ENCODE data around the gene RYR1.
"Not testable (repeated sequence)": the region's sequence is repeated elsewhere in the genome, so short reads cannot be mapped to it uniquely, and the experiment has no call there.

Gene RYR1

DNA sequence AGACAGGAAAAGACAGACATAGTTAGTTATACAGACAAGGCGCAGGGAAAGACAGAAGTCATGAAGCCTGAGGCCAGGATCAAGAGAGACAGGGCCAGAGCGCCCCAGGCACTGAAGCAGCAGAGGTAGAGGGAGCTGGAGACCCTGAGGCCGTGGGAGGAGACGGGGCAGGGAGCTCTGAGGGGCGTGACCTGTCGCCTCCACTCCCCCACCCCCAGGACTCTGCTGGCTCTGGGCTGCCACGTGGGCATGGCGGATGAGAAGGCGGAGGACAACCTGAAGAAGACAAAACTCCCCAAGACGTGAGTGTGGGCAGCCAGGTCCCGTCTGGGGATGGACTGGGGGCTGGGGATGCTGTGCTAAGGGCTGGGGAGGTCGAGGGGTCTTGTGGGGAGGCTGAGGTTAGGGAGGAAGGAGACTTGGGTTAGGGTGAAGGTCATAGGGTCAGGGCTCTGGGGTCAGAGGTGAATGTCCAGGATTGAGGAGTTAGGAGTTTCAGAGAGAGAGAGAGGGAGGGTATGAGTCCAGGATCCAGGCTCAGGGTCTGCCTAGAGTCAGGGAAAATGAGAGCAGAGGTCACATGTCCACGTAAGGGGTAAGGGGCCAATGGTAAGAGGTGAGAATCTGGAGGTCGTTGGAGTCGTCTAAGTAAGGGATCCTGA, 31.1 kb downstream of the RYR1 start:
- DNase-seq: no peak

- DNase-seq: no peak
These were observed 32.6 kb downstream of the RYR1 start for GRCh38 chr19:38466050-38466449.

DNA sequence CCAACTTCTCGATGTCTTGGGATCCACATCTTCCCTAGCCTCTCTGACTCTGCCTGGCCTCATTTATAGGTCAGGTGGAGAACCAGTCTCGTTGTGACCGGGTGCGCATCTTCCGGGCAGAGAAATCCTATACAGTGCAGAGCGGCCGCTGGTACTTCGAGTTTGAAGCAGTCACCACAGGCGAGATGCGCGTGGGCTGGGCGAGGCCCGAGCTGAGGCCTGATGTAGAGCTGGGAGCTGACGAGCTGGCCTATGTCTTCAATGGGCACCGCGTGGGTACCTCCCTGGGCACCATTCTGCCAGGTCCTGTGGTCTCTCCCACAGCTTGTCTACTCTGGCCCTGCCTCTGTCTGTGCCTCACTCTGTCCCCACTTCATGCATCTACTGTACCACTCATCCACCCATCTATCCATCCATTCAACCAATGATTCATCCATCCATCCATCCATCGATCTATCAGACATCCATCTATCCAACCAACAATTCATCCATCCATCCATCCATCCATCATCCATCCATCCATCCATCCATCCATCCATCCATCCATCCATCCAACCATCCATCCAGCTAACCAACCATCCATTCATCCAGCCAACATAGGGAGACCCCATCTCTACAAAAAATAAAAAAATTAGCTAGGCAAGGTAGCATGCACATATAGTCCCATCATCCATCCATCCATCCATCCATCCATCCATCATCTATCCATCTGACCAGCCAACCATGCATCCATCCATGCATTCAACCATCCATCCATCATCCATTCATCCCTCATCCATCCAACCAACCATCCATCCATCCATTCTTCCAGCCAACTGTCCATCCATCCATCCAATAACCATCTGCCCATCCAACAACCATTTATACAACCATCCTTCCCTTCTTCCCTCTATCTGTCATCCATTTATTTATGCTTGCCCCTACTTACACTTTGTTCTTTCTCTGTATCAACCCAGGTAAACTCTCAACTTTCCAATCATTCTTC, 34.3 kb downstream of the RYR1 start:
- no peak for DNase-seq

DNA sequence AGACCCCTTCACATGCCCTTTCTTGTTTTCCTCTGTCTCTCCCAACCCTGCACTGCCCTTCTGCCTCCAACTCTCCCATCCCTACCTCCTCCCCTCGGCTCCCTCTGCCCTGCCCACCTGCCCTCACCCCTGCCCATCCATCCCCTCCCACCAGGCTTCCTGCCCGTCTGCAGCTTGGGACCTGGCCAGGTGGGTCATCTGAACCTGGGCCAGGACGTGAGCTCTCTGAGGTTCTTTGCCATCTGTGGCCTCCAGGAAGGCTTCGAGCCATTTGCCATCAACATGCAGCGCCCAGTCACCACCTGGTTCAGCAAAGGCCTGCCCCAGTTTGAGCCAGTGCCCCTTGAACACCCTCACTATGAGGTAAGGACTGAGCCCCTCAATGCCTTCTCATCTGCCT, 35.7 kb downstream of the RYR1 start:
- DNase-seq: no peak

GRCh38 chr19:38470788-38471480, 37.4 kb downstream of the RYR1 start:
- no peak for DNase-seq

GRCh38 chr19:38472725-38473124, 39.2 kb downstream of the RYR1 start:
- not testable (repeated sequence) for DNase-seq

DNA sequence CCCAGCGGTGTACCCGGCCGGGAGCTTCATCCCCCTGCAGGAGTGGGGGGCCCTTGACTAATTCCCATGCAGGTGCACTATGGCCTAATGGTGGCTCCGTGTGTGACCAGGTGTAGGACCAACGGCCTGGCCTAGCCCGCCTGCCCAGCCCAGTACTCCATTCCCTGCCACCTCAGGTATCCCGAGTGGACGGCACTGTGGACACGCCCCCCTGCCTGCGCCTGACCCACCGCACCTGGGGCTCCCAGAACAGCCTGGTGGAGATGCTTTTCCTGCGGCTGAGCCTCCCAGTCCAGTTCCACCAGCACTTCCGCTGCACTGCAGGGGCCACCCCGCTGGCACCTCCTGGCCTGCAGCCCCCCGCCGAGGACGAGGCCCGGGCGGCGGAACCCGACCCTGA, 39.7 kb downstream of the RYR1 start:
- DNase-seq: no peak

DNA sequence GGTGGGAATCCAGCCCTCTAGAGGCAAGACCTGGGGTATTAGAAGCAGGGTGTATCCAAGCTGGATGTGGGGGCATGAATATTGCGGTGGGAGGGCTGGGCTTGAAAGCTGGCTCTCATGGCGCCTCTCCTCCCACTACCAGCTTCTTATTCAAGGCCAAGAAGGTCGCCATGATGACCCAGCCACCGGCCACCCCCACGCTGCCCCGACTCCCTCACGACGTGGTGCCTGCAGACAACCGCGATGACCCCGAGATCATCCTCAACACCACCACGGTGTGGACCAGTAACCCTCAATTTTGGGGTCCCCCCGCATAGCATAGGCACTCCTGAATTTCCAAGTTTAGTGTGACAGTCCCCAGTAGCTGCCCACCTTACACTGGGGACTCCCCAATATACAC, 41.7 kb downstream of the RYR1 start:
- DNase-seq: no peak

DNA sequence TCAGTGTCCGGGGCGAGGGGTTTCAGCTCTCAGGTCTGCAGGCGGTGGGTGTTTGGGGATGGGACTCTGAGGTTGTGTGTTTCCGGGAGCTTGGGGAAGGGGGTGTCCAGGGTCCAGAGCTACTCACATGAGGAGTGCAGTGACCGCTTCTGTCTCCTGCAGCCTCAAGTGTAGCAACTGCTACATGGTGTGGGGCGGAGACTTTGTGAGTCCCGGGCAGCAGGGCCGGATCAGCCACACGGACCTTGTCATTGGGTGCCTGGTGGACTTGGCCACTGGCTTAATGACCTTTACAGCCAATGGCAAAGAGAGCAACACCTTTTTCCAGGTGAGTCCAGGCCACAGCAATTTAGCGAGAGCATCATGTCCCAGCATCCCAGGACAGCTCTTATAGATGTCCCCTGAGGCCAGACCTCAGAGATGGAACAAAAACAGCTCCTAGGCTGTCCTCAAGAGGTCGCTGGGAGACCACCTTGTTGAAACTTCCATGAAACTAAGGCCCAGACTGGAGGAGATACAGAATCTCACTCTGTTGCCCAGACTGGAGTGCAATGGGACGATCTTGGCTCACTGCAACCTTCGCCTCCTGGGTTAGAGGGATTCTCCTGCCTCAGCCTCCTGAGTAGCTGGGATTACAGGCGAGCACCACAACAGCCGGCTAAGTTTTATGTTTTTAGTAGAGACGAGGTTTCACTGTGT, 44.9 kb downstream of the RYR1 start:
- DNase-seq: no peak

- no peak for DNase-seq
These were observed 49.0 kb downstream of the RYR1 start for GRCh38 chr19:38482496-38482895.

GRCh38 chr19:38483016-38483630, 49.6 kb downstream of the RYR1 start:
- no peak for DNase-seq

GRCh38 chr19:38484747-38485146, 51.3 kb downstream of the RYR1 start:
- DNase-seq: no peak

DNA sequence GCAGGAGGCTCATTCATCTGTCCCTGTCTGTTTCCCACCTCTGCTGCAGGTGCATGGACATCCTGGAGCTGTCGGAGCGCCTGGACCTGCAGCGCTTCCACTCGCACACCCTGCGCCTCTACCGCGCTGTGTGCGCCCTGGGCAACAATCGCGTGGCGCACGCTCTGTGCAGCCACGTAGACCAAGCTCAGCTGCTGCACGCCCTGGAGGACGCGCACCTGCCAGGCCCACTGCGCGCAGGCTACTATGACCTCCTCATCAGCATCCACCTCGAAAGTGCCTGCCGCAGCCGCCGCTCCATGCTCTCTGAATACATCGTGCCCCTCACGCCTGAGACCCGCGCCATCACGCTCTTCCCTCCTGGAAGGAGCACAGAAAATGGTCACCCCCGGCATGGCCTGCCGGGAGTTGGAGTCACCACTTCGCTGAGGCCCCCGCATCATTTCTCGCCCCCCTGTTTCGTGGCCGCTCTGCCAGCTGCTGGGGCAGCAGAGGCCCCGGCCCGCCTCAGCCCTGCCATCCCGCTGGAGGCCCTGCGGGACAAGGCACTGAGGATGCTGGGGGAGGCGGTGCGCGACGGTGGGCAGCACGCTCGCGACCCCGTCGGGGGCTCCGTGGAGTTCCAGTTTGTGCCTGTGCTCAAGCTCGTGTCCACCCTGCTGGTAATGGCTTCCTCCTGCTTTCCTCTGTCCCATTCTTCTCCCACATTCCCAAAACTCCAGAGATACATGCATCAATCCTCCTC, 52.2 kb downstream of the RYR1 start:
- DNase-seq: no peak

- no peak for DNase-seq
These were observed 53.3 kb downstream of the RYR1 start for GRCh38 chr19:38486731-38487336.

DNA sequence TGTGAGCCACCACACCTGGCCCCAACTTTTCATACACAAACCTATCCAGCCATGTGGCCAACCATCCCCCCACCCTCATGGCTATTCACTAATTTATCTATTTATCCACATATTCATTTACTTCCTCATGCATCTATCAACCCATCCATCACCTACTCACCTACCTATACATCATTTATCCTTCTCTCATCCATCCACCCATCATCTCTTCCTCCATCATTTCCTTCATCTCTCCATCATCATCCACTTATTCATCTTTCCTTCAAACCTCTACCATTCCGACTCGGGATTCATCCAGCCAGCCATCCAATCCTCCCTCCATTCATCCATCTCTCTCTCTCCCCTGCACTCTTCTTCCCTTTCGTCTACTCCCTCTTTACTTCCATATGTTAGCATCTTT, 54.6 kb downstream of the RYR1 start:
- DNase-seq: no peak

DNA sequence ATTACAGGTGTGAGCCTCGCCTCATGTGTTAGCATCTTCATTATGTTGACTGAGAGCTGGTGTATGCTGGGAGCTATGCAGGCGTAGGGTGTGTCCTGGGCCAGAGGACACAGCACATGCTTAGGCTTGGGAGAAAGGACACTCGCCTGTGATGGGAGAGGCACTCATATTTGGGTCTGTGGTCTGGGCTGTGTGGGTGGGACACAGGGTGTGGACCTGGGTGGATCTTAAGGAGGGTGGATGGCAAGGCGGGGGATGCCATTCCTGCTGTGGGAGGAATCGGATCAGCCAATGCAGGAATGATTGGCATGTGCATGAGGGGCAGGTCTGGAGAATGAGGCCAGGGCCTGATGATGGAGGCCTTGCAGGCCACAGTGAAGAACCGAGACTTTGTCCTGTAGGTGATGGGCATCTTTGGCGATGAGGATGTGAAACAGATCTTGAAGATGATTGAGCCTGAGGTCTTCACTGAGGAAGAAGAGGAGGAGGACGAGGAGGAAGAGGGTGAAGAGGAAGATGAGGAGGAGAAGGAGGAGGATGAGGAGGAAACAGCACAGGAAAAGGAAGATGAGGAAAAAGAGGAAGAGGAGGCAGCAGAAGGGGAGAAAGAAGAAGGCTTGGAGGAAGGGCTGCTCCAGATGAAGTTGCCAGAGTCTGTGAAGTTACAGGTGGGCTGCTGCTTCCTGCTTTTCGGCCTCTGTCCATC, 55.4 kb downstream of the RYR1 start:
- no peak for DNase-seq

- no peak for DNase-seq
These were observed 57.4 kb downstream of the RYR1 start for GRCh38 chr19:38490861-38491260.

- no peak for DNase-seq
These were observed 58.8 kb downstream of the RYR1 start for GRCh38 chr19:38492181-38492813.

DNA sequence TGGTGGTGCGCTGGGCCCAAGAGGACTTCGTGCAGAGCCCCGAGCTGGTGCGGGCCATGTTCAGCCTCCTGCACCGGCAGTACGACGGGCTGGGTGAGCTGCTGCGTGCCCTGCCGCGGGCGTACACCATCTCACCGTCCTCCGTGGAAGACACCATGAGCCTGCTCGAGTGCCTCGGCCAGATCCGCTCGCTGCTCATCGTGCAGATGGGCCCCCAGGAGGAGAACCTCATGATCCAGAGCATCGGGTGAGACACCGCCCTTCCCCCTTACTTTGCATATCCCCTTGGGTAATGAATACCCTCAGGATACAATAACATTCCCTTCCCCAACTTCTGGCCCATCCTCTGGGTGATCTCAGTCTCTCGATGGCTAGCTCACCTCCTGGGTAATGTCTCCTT, 60.9 kb downstream of the RYR1 start:
- DNase-seq: no peak

DNA sequence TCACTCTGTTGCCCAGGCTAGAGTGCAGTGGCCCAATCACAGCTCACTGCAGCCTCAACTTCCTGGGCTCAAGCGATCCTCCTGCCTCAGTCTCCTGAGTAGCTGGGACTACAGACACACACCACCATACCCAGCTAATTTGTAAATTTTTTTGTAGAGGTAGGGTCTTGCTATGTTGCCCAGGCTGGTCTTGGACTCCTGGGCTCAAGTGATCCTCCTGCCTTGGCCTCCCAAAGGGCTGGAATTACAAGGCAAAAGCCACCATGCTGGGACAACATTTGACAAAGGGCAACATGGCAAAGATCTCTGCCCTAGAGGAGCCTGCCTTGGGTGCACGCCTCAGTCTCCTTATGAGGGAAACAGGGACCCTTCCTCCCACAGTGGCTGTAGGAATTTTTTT, 61.9 kb downstream of the RYR1 start:
- DNase-seq: not testable (repeated sequence)

All from NCI-H345 (cell line).